GM19452 (cell line): ENCODE measurements around the gene MPST.
A peak's percentile ranks its signal among the peaks of the same experiment; 100 is the strongest.

ENCODE experiments used
- ATAC-seq: cut with Tn5 transposase; IDR thresholded peaks from one replicate; pipeline ENCODE4 v1.9.1; 2021; ENCODE audit not compliant: unreplicated experiment

The MPST gene

GRCh38 chr22:37043828-37044538, 24.4 kb downstream of the MPST start:
- ATAC-seq: no peak

GRCh38 chr22:37044634-37045625, 25.4 kb downstream of the MPST start:
- no peak for ATAC-seq

DNA sequence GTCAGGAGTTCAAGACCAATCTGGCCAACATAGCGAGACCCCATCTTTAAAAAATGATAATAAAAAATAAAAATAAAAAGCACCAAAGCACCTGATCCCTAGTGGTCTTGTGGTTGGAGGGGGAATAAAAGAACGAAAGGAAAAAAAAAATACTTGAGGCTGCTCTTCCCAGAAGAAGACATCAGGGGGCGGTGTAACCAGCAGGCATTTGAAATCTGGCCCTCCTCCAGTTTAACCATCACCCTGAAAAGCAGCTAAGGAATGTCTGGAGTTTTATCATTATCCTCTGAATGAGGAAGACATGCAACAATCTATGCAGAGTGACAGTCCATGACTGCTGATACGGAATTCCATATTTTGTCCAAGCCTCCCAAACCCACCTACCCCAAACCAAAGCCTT, 26.4 kb downstream of the MPST start:
- ATAC-seq: no peak

DNA sequence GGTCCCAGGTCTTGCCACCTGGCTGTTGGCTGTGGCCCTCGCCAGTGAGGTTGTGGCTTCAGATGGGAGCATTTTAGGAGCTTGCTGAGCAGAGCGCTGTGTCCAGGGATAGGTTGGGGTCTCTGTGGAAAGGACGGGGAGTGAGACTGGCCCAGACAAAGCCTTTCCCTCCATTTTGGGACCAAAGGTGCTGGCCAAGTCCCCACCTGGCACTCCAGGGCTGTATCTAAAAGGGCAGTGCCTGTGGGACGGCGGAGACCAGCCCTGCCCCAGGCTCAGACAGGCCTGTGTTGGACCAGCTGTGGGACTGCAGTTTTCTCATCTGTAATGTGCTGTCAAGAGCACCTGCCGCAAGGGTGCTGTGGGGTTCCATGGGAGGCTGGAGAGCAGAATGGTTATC, 27.0 kb downstream of the MPST start:
- ATAC-seq: no peak

DNA sequence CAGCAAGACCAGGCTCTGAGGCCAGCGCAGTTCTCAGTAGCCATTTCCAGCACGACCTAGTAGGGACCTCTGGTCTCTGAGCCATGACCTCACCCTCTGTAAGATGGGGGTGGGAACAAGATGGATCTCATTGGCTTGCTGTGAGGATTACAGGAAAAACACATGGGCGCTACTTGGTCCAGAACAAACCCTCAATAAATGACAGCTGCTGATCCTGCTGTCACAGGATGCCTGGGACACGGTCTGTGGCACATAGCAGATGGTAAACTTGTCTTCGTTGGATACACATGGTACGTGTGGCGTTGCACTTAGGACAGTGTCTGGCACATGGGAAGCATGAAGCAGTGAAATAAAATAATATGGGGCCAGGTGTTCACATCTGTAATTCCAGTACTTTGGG, 27.5 kb downstream of the MPST start:
- no peak for ATAC-seq

GRCh38 chr22:37048133-37048532, 28.6 kb downstream of the MPST start:
- ATAC-seq: no peak

GRCh38 chr22:37049224-37049623, 29.7 kb downstream of the MPST start:
- ATAC-seq: no peak

- no peak for ATAC-seq
Observed at GRCh38 chr22:37050913-37051312, 31.4 kb downstream of the MPST start.

DNA sequence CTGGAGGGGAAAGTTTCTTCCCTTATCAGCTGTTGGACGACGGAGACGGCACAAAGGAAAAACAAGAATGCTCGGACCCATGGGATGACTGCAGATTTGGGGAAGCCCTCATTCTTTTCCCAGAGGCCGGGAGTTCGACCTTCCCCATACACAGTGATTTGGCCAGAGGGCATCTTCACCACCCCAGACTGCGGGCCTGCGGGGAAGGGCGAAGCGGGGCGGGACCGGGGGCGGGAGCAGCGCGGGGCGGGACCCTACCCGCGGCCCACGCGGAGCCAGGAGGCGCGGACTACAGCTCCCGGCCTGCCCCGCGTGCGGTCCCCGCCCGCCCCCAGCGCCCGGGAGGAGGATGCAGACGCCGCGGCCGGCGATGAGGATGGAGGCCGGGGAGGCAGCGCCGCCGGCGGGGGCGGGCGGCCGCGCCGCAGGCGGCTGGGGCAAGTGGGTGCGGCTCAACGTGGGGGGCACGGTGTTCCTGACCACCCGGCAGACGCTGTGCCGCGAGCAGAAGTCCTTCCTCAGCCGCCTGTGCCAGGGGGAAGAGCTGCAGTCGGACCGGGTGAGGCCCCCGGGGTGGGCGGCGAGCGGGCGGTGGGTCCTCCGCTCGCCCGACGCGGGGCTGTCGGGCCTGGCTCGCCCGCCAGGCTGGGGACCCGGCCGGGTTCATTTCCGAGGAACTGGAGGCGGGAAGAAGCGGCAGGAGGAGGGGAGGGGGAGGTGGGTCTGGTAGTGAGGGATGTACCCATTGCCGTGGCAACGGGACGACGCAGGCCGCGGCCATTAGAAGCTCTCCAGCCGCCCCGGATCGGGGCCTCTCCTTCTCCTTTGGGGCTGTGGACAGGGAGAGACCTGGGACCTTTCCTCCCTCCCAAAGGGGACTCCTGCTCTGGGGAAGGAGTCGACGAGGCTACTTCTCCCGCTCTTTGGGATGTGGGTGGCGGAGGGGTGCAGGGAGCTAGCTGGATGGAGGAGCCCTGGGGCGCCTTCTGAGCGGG, 32.1 kb downstream of the MPST start, which contains the start of gene KCTD17:
Gene KCTD17 (plus strand): TSS at position 352 of the 995 bp plus-strand sequence. CDS start 19 bp downstream, at position 371.
- ATAC-seq: peak; percentile 69

DNA sequence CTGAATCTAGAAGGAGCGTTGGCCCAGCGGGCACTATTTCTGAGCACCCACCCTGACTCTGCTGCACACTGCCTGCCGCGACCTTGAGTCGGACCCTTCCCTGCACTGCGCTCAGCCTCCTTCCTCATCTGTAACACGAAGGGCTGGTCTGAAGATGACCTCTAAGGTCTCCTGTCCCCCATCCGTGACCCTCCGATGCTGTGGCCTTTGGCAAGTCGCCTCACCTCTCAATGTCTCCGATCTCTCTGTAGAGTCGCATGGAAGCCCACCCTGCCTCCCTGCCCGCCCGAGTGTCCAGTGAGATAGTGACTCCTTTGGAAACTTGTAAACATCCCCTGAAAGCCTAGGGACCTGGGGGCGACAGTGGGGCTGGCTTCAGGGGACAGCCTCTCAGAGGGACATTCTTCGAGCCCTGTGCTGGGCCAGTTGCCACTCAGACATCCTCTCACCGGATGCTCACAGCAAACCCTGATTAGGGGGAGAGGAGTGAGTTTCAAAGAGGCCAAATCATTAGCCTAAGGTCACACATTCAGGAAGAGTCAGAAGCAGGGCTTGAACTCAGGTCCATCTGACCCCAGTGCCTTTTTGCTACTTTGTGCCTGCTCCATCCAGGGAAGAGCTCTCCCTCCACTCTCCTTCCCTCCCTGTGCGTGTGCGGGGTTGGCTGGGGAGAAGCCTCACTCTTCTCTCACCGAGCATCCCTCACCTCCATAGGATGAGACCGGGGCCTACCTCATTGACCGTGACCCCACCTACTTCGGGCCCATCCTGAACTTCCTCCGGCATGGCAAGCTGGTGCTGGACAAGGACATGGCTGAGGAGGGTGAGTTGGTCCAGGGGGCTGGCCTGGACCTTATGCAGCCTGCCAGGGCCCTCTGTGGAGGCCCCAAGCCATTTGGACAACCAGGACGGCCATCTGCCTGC, 33.1 kb downstream of the MPST start:
- no peak for ATAC-seq

DNA sequence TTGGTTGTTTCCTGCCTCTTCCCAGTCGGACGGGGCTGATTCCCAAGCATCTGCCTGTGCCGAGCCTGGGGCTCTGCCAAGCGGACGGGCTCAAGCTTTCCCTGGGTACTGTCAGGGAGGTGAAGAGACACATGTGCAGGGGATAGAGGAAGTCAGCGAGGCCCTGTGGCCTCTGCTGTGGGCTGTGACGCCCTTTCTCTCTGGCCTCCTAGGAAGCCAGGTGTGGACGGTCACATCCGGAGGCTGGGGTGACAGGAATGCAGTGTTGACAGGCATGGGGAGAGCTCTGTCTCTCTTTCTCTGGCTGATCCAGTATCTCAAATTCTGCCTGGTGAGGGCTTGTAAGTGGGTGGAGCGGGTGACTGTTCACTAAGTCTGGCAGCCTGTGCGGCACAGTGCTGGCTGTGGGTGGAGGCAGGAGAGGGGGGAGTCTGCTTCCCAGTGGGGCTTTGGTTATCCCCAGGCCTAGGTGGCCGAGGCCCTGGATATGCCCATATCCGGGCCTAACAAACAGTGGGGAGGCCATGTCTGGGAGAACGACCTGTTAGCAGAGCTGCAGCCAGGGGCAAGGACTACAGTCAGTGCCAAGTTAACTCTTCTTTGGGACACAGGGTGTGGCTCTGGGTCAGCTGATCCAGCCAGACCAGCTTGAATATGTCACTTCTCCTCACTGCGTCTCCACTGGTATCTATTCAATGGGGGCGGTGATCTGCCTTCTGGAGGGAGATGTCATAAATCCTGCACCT, 33.9 kb downstream of the MPST start:
- no peak for ATAC-seq

DNA sequence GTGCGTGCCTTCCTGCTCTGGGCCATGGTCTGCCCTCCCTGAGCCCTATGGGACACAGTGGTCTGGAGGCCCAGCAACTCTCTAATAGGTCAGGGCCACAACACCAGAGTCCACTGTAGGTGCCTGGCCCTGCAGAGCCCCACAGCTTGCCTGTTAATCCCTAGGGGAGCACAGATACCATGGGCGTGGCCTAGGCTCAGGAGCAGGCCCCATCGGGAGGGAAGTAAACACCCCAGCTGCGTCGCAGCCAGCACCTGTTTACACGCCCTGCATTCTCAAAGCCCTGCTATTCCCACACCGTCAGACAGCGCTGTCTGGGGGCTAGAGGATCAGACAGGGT, 34.5 kb downstream of the MPST start:
- ATAC-seq: no peak

DNA sequence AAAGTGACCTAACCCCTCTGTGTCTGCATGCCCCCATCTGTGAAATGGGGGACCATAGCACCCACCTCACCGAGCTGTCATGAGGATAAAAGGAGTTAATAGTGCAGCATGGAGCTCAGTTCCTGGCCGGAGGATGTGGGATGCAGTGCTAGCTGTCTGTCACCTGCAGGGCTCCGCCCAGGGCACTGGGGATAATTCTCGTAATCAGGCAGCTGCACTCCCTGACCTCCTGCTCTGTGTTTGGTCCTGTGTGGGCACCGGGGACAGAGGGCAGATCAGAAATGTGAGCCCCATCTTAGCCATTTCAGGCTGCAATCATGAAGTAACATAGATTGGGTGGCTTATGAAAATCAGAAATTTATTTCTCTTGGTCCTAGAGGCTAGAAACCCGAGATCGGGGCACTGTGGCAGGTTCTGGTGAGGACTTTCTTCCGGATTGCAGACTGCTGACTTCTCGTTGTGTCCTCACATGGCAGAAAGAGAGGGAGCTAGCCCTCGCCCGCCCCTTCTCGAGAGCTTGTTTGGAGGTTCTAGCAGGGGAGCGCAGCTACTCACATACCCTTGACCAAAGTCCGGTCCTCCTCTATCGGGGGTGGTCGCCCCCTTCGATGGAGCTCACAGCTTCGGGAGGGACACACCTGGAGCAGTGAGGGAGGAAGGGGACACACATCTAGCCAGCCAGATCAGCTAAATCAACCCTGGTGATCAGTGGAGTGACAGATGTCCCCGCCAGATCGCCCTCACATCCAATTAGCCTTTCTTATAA, 35.2 kb downstream of the MPST start:
- ATAC-seq: no peak

DNA sequence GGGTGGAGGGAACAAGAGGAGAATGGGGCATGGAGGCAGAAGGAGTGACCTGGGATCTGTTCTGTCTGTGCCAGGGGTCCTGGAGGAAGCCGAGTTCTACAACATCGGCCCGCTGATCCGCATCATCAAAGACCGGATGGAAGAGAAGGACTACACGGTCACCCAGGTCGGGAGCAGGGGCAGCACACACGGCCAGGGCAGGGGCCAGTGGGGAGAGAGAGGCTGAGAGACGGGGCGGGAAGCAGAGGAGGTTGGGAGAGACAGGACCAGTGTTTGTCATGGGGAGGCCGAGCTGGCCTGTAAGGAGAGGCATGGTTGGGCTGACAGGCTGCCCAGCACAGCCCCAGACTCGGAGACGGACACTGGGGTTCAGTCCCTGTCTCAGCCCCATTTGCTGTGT, 36.7 kb downstream of the MPST start:
- no peak for ATAC-seq

- ATAC-seq: no peak
Observed at GRCh38 chr22:37057226-37057625, 37.7 kb downstream of the MPST start.

DNA sequence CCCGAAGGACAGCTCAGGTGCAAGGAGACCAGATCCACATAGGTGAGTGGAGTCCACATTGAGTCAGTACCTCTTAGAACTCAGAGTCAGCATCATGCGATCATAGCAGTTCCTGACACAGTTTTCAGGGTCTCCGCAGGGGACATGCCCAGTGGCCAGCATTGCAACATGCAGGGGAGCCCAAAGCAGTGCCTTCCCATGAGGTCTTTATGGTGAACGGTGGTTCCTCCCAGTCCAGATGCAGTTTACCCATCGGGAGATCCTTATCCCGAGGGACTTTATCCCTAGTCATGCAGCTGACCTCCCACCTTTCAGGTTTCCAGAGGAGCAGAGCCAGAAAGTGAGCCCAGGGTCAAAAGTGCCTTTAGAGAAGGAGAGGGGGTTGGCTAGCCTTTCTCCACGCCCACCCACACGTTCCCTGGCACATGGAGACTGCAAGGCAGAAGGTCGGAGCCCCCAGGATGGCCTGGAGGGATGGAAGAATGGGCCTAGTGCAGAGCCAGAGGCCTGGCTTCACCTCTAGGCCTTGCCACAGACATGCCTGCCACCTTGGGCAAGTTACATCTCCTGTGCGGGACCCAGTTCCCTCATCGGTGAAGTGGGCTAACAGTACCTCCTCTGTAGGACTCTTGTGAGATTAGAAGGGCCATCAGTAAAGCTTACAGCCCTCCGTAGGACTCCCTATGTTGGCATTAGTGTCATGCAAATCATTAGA, 38.4 kb downstream of the MPST start:
- no peak for ATAC-seq

DNA sequence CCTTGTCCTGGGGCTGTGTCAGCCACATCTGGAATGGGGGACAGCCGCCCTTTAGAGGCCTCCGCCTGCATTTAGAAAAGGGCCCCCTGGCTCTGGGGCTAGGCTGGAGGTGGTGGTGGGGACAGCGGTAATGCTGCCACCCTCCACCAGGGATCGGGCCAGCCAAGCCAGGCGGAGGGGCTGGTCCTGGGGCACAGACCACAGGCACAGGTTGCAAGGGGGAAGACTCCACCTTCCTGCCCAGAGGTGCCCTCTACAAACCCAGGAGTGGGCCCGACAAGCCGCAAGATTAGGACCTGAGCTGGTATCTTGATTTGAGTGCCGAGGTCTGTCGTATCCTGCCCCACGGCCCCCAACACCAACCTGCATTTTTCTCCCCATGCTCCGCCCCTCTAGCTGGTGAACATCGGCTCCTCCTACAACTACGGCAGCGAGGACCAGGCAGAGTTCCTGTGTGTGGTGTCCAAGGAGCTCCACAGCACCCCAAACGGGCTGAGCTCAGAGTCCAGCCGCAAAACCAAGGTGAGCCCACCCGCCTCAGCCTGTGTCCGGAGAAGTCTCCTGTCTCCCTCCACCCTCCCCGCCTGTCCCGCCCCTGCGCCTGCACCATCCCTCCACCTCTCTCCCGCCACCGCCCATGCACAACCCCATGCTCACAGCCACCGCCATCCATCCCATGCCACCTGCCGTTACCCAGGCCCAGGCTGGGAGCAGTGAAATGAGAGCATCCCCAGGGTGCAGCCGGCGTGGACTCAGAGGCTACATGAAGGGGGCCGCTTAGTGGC, 39.6 kb downstream of the MPST start:
- no peak for ATAC-seq
